Activated T-cell treated with anti-CD3 and anti-CD28 coated beads for 4 hours (primary cell): ENCODE data around the gene ZNF785.
"Not testable (repeated sequence)": the region's sequence is repeated elsewhere in the genome, so short reads cannot be mapped to it uniquely, and the experiment has no call there.

Experiments
- DNase-seq: peaks from one replicate; pipeline ENCODE4 v3.0.0-alpha.2; 2020

Gene ZNF785

DNA sequence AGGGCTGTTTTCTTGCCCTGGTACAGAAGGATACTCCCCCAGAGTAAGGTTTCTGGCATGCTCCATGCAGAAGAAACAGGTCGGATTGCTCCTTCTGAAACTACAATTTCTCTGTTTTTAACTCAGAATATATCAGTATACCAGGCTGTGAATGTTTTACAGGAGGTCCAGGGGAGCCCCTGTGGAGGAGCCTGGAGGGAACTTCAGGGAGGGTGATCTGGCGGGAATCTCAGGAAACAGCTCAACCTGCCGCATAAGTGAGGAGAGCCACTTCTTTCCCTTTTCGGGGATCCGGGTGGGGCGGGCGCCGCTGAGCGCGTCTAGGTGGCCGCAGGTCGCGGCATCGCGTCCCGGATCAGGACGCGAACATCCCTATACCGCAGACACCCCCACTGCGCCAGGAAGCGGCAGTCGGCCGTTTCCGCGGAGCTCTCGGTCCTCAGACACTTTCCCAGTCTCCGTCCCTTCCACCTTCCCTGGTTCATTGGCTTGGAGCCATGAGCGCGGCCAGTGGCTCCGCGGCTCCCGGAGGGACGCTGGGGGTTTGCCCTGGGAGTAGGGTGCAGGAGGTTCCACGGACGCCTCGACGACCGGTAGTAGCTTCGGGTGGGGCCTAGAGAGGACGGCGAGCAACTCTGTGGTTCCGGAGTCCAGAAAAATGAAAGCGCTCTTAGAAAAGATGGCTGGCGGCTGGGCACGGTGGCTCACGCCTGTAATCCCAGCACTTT, 24.2 kb downstream of the ZNF785 start:
- DNase-seq = no peak

DNA sequence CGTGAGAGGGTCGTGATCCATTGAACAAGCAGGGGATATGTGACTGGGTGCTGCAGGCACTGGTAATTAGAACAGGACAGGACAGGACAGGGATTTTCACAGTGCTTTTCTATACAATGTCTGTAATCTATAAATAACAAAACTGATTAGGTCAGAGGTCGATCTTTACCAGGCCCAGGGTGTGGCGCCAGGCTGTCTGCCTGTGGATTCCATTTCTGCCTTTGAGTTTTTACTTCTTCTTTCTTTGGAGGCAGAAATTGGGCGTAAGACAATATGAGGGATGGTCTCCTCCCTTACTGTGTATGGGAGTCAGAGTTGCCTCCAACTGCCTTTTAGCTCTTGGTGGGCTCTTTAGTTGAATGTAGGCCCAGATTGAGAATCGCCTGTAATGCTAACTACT, 25.8 kb downstream of the ZNF785 start:
- DNase-seq = no peak

GRCh38 chr16:30558789-30559377, 26.6 kb downstream of the ZNF785 start:
- no peak for DNase-seq

DNA sequence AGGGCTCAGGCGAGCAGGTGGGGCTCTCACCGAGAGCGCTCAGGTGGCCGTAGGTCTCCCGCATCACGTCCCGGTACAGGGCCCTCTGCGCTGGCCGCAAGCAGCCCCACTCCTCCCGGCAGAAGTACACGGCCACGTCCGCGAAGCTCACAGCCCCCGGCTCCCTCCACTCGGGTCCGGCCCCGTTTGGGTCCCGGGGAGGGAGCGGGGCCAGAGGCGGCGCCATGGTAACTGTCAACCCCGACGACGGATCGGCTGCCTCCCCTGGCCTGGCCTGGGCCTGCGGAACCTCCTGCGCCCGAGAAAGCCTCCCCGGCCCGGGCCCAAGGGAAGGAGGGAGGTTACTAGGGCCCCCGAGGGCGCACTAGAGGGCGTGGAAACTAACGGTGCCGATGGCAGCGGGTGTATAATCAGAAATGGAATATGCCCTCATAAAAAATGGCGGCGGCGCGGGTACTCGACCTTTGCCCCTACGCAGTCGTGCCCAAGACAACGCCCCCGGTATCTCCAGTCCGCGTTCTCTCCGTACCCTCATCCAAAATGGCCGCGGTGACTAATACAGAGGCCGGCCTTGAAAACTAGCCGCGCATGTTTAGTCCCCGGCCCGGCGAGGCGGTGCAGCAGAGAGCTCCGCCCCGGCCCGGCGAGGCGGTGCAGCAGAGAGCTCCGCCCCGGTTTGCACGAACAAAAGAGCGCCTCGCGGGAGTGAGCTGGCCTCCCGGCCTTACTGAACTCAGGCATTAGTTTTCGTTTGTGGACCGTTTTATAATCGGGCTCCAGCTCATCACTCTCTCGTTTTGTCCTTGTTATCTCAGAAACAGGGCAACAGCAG, 27.3 kb downstream of the ZNF785 start, which contains the start of gene ZNF764:
Gene ZNF764 (minus strand): TSS at position 418 of the 832 bp plus-strand sequence. CDS start 192 bp downstream, at position 226.
- peak; percentile 95 for DNase-seq

GRCh38 chr16:30557707-30557956, 27.9 kb downstream of the ZNF785 start:
- DNase-seq = peak; percentile 33

DNA sequence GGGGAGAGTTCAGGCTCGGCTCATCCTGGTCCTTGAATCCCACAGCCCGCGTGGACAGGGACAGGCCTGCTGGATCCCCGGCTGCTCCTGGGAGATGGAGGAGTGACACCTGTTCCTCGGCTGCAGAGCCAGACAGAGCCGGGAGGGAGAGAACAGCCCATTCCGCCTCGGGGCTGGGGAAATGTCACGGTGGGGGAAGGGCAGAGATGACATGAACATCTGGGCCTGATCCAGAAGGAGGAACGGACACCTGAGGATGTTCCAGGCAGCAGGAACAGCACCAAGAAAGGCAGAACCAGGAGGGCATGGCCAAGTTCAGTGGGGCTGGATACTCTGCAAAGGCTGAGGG, 29.4 kb downstream of the ZNF785 start:
- DNase-seq = no peak

- DNase-seq = no peak
These were observed 30.0 kb downstream of the ZNF785 start for GRCh38 chr16:30555315-30556124.

DNA sequence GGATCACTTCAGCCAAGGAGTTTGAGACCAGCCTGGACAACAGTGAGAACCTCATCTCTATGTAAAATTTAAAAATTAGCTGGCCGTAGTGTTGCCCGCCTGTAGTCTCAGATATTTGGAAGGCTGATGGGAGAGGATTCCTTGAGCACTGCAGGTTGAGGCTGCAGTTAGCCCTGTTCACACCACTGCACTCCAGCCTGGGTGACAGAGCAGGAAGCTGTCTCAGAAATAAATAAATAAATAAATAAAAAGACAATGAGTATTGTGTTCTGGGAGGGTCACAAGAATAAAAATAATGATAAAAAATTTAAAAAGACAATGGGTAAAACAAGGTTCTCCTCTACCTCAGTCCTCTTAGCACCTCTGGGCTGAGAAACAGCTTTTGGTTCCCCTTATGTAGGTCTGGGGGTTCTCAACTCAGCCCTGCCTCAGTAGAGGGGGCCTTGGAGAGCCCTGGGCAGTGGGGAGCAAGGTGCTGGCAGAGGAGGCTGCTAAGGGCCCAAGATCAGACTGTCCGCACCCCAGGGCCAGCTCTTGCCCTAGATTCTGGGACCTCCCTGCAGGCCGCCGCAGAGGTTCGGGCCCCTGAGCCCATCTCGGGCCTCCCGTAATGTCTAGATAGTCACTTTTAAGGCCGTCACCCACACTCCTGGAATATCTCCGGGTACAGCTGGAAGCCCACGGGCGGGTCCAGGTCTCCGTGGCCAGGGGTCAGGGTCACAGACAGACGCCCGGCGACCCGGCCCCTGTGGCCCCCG, 30.8 kb downstream of the ZNF785 start:
- DNase-seq = no peak

DNA sequence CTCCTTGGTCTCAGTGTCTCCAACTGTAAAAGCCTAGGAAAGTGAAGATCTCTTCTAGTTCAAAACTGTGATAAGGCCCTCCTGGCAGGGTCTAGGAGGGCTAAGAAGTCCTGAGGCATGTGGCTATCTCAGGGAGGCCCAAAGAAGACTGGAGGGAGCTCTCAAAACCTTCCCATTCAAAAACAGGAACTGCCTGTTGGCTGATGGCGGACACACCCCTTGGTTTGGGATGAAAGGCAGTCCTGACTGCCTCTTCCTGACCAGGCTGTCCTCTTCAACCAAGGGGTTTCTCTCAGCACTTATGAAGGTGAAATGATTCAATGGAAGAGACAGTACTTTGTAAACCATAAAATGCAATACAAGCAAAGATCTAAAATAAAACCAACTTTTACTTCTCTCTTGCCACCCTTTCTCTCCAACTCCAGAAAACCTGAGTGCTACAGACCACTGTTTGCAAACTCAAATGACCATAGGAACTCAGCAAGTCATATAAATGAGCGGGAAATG, 32.1 kb downstream of the ZNF785 start:
- DNase-seq = no peak

- DNase-seq = no peak
These were observed 32.5 kb downstream of the ZNF785 start for GRCh38 chr16:30552956-30553355.

- DNase-seq = peak; percentile 33
These were observed 33.7 kb downstream of the ZNF785 start for GRCh38 chr16:30551781-30552180.

DNA sequence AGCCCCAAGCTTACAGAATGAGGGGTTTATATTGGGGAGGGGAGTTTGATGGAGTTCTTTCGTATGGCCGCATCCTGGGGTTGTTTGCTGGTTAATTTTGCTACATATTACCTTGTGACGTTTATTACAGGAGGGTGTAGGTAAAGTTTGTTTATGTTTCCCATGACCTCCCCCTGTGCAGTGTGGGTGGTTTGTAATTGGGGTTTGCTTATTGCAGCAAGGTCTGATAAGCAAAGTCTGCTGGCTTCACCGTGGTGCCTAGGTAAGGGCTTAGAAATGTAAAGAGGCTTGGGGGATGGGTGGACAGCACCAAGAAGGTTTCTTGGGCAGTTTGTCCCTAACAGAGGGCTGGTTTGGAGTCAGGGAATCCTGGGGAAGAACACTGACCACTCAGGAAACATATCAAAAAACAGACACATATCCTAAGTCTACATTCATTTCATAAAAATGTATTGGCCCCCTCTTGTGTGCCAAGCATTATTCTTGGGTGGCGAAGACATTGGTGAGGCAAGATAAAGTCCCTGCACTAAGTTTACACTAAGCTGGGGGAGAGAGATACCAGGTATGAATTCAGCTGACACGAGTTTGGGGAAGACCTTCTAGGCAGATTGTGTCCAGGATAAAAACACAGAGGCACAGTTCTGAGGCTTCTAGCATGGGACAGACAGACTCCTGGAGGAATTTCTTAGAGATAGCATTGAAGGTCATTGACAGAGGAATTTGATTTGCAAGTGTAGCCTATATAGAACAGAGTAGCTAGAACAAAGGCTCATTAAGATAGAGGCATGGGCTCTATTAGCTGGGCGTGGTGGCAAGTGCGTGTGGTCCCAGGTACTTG, 36.9 kb downstream of the ZNF785 start:
- DNase-seq = no peak

- DNase-seq = no peak
These were observed 39.4 kb downstream of the ZNF785 start for GRCh38 chr16:30546115-30546514.

- DNase-seq = no peak
These were observed 42.4 kb downstream of the ZNF785 start for GRCh38 chr16:30543067-30543466.

DNA sequence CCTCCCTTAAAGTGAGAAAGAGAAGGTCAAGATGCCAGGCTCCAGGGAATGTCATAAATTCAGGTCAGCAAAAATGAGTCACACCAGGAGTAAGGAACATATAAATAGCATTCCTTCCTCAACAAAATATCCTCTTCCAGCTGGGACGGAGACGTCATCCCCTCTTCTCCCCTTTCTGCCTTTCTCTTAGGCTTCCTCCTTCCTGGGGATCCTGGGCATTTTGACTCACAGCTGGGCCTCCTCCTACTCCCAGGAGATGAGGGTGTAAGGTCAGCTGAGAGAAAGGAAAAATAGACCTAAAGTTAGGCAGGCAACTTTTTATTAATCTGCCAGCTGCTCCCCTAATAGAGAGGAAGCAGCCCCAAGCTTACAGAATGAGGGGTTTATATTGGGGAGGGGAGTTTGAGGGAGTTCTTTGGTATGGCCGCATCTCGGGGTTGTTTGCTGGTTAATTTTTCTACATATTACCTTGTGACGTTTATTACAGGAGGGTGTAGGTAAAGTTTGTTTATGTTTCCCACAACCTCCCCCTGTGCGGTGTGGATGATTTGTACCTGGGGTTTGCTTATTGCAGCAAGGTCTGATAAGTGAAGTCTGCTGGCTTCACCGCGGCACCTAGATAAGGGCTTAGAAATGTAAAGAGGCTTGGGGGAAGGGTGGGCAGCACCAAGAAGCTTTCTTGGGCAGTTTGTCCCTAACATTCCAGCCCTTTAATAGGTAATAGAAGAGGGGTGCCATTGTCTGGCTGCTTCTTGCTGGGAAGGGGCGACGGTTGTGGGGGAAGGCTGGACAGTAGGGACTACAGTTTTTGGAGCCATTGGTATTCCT, 43.8 kb downstream of the ZNF785 start:
- DNase-seq = no peak

DNA sequence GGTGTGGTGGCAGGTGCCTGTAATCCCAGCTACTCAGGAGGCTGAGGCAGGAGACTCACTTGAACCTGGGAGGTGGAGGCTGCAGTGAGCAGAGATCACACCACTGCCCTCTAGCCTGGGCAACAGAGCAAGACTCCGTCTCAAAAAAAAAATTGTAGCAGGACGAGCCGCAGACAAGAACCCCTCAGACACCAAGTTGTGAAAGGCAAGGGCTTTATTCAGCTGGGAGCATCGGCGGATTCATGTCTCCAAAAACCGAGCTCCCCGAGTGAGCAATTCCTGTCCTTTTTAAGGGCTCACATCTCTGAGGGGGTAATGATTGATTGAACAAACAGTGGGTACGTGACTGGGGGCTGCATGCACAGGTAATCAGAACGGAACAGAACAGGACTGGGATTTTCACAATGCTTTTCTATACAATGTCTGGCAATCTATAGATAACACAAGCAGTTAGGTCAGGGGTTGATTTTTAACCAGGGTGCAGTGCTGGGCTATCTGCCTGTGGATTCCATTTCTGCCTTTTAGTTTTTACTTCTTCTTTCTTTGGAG, 44.5 kb downstream of the ZNF785 start:
- not testable (repeated sequence) for DNase-seq

- DNase-seq = not testable (repeated sequence)
These were observed 45.4 kb downstream of the ZNF785 start for GRCh38 chr16:30539986-30540526.

GRCh38 chr16:30539000-30539964, 46.2 kb downstream of the ZNF785 start:
- no peak for DNase-seq
